HG03521 (cell line): ENCODE data around the gene ENTPD5.
"Not testable (repeated sequence)": the region's sequence is repeated elsewhere in the genome, so short reads cannot be mapped to it uniquely, and the experiment has no call there.

Experiments used
- ATAC-seq: cut with Tn5 transposase; IDR thresholded peaks from one replicate; pipeline ENCODE4 v1.9.1; 2021; ENCODE audit warnings: mild to moderate bottlenecking, moderate library complexity; ENCODE audit not compliant: unreplicated experiment

ENTPD5 gene

GRCh38 chr14:73945159-73945670 lies 73.9 kb downstream of the ENTPD5 start:
- no peak for ATAC-seq

- no peak for ATAC-seq
Observed at GRCh38 chr14:73944432-73945158, 74.5 kb downstream of the ENTPD5 start.

- no peak for ATAC-seq
Observed at GRCh38 chr14:73943083-73943482, 76.0 kb downstream of the ENTPD5 start.

- ATAC-seq = no peak
Observed at GRCh38 chr14:73942180-73942579, 76.9 kb downstream of the ENTPD5 start.

- ATAC-seq = no peak
Observed at GRCh38 chr14:73937012-73937411, 82.1 kb downstream of the ENTPD5 start.

GRCh38 chr14:73936548-73936947 lies 82.5 kb downstream of the ENTPD5 start:
- ATAC-seq = no peak

- no peak for ATAC-seq
Observed at GRCh38 chr14:73935666-73936065, 83.4 kb downstream of the ENTPD5 start.

- ATAC-seq = no peak
Observed at GRCh38 chr14:73924337-73924736, 94.8 kb downstream of the ENTPD5 start.

GRCh38 chr14:73919457-73919856 lies 99.6 kb downstream of the ENTPD5 start:
- ATAC-seq = not testable (repeated sequence)

- ATAC-seq = no peak
Observed at GRCh38 chr14:73916324-73916723, 102.8 kb downstream of the ENTPD5 start.

GRCh38 chr14:73913256-73913655 lies 105.8 kb downstream of the ENTPD5 start:
- ATAC-seq = no peak

GRCh38 chr14:73909681-73910080 lies 109.4 kb downstream of the ENTPD5 start:
- ATAC-seq = no peak
